Fibroblast of lung (primary cell): ENCODE results near the gene LRP1. TPM values are rescaled to one million over a fixed set of nuclear protein-coding genes. Genes with fewer than 3 reads are reported as not detected.

Experiments used
- DNase-seq, 2 donors: peaks; one replicate each; pipeline versions ENCODE4 v3.0.0 to v3.0.0-alpha.2; 2010; ENCODE audit warnings: low read depth in 2 of 2
- H2AFZ ChIP-seq: 2 replicates; pipeline ENCODE4 v1.5.1; 2012; ENCODE audit warnings: low read length, control low read depth, inconsistent platforms
- H3K27ac ChIP-seq: 2 replicates; pipeline ENCODE4 v1.5.1; 2011; ENCODE audit warnings: low read length, control low read depth; ENCODE audit not compliant: insufficient read depth
- H3K27me3 ChIP-seq: 2 replicates; pipeline ENCODE4 v1.5.1; 2011; ENCODE audit warnings: mild to moderate bottlenecking, low read length; ENCODE audit not compliant: control insufficient read depth, insufficient read depth
- H3K36me3 ChIP-seq: 2 replicates; pipeline ENCODE4 v1.5.1; 2011; ENCODE audit warnings: low read length; ENCODE audit not compliant: control insufficient read depth, insufficient read depth
- H3K4me1 ChIP-seq: 2 replicates; pipeline ENCODE4 v1.5.1; 2011; ENCODE audit warnings: low read length; ENCODE audit not compliant: control insufficient read depth, insufficient read depth; ENCODE audit errors: extremely low read depth
- H3K4me2 ChIP-seq: 2 replicates; pipeline ENCODE4 v1.5.1; 2011; ENCODE audit warnings: low read length, control low read depth; ENCODE audit not compliant: insufficient read depth; ENCODE audit errors: extremely low read depth
- H3K4me3 ChIP-seq, 4 experiments: fragments of 200-600 bp in 1 of 4; sonication (generic) in 1 of 4; replicated peaks in 1 of 4; 2 replicates each; pipeline ENCODE4 v1.5.1; 2011 to 2016; ENCODE audit warnings: low read length in 4 of 4, low read depth in 3 of 4, mild to moderate bottlenecking in 3 of 4, control low read depth in 2 of 4, inconsistent platforms in 1 of 4, mixed read lengths in 1 of 4; ENCODE audit not compliant: insufficient read depth in 1 of 4; ENCODE audit errors: control extremely low read depth in 1 of 4
- H3K79me2 ChIP-seq: 2 replicates; pipeline ENCODE4 v1.5.1; 2012; ENCODE audit warnings: mild to moderate bottlenecking, low read length, inconsistent platforms; ENCODE audit not compliant: control insufficient read depth, insufficient read depth
- H3K9ac ChIP-seq: 2 replicates; pipeline ENCODE4 v1.5.1; 2011; ENCODE audit warnings: mild to moderate bottlenecking, low read length, control low read depth; ENCODE audit not compliant: insufficient read depth
- H3K9me3 ChIP-seq: 2 replicates; pipeline ENCODE4 v1.5.1; 2012; ENCODE audit warnings: low read depth, low read length; ENCODE audit not compliant: control insufficient read depth, insufficient read depth
- H4K20me1 ChIP-seq: 2 replicates; pipeline ENCODE4 v1.5.1; 2011; ENCODE audit warnings: low read length; ENCODE audit not compliant: control insufficient read depth, insufficient read depth; ENCODE audit errors: extremely low read depth
- EZH2 ChIP-seq: IDR thresholded peaks from 2 replicates; pipeline ENCODE4 v1.5.1; 2012; ENCODE audit warnings: low read length, control low read depth, mild to moderate bottlenecking; ENCODE audit errors: missing control alignments
- polyA plus RNA-seq, 2 donors: library from polyadenylated mRNA; depleted of rRNA in 1 of 2; stranded (reverse) in 1 of 2; unstranded in 1 of 2; fragments of >200 nt; gene quantifications; 2 replicates each; pipeline ENCODE4 v1.2.1, GENCODE V29; 2011 to 2012; ENCODE audit warnings: missing spikeins in 1 of 2
- total RNA-seq: library from RNA; depleted of rRNA; stranded (reverse); fragments of >200 nt; gene quantifications from 2 replicates; pipeline ENCODE4 v1.2.1, GENCODE V29; 2014
- TF ChIP-seq, protein P1 (sequence below), 2 donors: IDR thresholded peaks in 1 of 2; conservative IDR thresholded peaks in 1 of 2; 1 replicate in 1 of 2; 2 replicates in 1 of 2; pipeline ENCODE4 v1.5.1; 2011 to 2012; ENCODE audit warnings: low read length in 2 of 2, control low read depth in 1 of 2, inconsistent platforms in 1 of 2, low read depth in 1 of 2, mild to moderate bottlenecking in 1 of 2

Gene LRP1
- total and polyA plus RNA-seq, 2 donors (not counting 1 experiment from before 2014, with no cell fraction given), result 92.2 to 464 TPM

DNA sequence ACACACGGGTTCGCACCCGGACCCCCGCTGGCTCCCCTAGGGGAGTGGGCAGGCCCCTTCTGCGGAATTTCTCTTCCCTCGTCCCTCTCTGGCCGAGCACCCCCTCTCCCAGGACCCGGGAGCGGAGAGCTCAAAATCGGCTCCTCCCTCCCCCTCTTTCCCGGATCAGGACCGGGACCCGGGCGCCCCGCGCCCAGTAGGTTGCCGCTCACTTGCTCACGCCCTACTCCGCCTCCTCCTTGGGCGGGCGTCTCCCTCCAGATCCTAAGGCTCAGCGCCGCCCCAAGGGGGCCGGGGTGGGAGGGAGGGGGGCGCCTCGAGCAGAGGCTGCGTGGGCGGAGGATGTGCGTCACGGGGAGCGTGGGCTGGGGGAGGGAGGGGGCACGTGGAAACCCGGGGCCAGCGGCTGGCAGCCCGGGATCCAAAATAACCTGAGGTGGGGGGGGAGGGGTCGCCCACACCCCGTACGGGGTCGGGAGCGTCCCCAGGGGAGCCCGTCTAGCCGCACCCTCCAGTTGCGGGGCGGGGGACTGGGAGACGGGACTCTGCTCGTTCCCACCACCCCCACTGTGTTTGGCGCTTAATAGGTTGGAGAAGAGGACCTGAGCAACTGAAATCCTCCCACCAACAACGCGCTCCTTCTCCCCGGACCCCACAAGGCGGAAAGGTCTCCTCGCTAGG lies 41.1 kb upstream of the LRP1 start:
- no peak for TF ChIP-seq EZH2
- TF ChIP-seq, protein P1, sequence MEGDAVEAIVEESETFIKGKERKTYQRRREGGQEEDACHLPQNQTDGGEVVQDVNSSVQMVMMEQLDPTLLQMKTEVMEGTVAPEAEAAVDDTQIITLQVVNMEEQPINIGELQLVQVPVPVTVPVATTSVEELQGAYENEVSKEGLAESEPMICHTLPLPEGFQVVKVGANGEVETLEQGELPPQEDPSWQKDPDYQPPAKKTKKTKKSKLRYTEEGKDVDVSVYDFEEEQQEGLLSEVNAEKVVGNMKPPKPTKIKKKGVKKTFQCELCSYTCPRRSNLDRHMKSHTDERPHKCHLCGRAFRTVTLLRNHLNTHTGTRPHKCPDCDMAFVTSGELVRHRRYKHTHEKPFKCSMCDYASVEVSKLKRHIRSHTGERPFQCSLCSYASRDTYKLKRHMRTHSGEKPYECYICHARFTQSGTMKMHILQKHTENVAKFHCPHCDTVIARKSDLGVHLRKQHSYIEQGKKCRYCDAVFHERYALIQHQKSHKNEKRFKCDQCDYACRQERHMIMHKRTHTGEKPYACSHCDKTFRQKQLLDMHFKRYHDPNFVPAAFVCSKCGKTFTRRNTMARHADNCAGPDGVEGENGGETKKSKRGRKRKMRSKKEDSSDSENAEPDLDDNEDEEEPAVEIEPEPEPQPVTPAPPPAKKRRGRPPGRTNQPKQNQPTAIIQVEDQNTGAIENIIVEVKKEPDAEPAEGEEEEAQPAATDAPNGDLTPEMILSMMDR (conservative IDR thresholded peaks at IDR 0.05 in 1 of 2, IDR thresholded peaks at IDR 0.05 in 1 of 2; ENCODE audit: low read depth in 1 of 2, low read length in 2 of 2), result no peak
- peak; percentile 89 to 90 for DNase-seq
- Histone ChIP-seq H3K79me2 (peaks cover 32% of the 10 kb centered on the region), H4K20me1 (no peaks in the 10 kb centered on the region), H3K27me3 (no peaks in the 10 kb centered on the region), H3K4me3 (peak overlapping the region; percentile 75 to 92 (median 86)), H3K36me3 (peaks cover 6% of the 10 kb centered on the region), H3K4me1 (peaks cover 16% of the 10 kb centered on the region), H3K9ac (peak overlapping the region; percentile 92), H3K27ac (peak overlapping the region; percentile 99), H3K9me3 (no peaks in the 10 kb centered on the region), H3K4me2 (peak overlapping the region; percentile 87), H2AFZ (no peak overlapping the region)

- H3K9ac ChIP-seq, result peak overlapping the region; percentile 92
- peak overlapping the region; percentile 99 for H3K27ac ChIP-seq
- H4K20me1 ChIP-seq, result no peaks in the 10 kb centered on the region
- peak; percentile 96 to 97 for DNase-seq
- H3K27me3 ChIP-seq, result no peaks in the 10 kb centered on the region
- no peak for TF ChIP-seq EZH2
- TF ChIP-seq, protein P1 (conservative IDR thresholded peaks at IDR 0.05 in 1 of 2, IDR thresholded peaks at IDR 0.05 in 1 of 2; ENCODE audit: low read depth in 1 of 2, low read length in 2 of 2), result no peak
- no peak overlapping the region for H2AFZ ChIP-seq
- H3K4me2 ChIP-seq, result peak overlapping the region; percentile 100
- H3K4me1 ChIP-seq, result peaks cover 19% of the 10 kb centered on the region
- H3K4me3 ChIP-seq, result peak overlapping the region; percentile 48 to 87 (median 58)
- H3K36me3 ChIP-seq, result peaks cover 12% of the 10 kb centered on the region
- H3K79me2 ChIP-seq, result peaks cover 38% of the 10 kb centered on the region
- H3K9me3 ChIP-seq, result no peaks in the 10 kb centered on the region
Observed at GRCh38 chr12:57087691-57088353, 40.5 kb upstream of the LRP1 start.
